Neural crest cell (in vitro differentiated cells): ENCODE measurements around the gene ESPL1. TPM values are rescaled to one million over a fixed set of nuclear protein-coding genes. Genes with fewer than 3 reads are reported as not detected.
A peak's percentile ranks its signal among the peaks of the same experiment; 100 is the strongest.

Source experiments
- DNase-seq: peaks from one replicate; pipeline ENCODE4 v3.0.0; 2021; ENCODE audit warnings: low read depth, mixed read lengths, low spot score
- H3K27ac Mint-ChIP-seq: one replicate; pipeline ENCODE4 v1.8.0; 2021; ENCODE audit warnings: mild to moderate bottlenecking, mixed read lengths; ENCODE audit not compliant: unreplicated experiment
- H3K27me3 Mint-ChIP-seq: 2 replicates; pipeline ENCODE4 v1.8.0; 2021; ENCODE audit warnings: low read depth, mild to moderate bottlenecking, mixed read lengths
- H3K36me3 Mint-ChIP-seq: 2 replicates; pipeline ENCODE4 v1.8.0; 2021; ENCODE audit warnings: low read depth, mild to moderate bottlenecking, mixed read lengths
- H3K4me1 Mint-ChIP-seq: 2 replicates; pipeline ENCODE4 v1.8.0; 2021; ENCODE audit warnings: mixed read lengths
- H3K4me3 Mint-ChIP-seq: one replicate; pipeline ENCODE4 v1.8.0; 2021; ENCODE audit warnings: mild to moderate bottlenecking, mixed read lengths
- H3K9me3 Mint-ChIP-seq: 2 replicates; pipeline ENCODE4 v1.8.0; 2021; ENCODE audit warnings: mixed read lengths
- CTCF ChIP-seq: fragments of 200-600 bp; sonication (generic); conservative IDR thresholded peaks from 2 replicates; pipeline ENCODE4 v1.5.0; 2021; ENCODE audit warnings: antibody characterized with exemption, mild to moderate bottlenecking
- total RNA-seq: library from RNA; stranded (reverse); gene quantifications from 2 replicates; pipeline ENCODE4 v1.2.1, GENCODE V29; 2021

Gene ESPL1
- total RNA-seq, 1 donor from 2014 or later, result 65.8 TPM

- no peak for TF ChIP-seq CTCF
- Mint-ChIP-seq H3K4me3 (peak overlapping the region; percentile 11), H3K4me1 (peaks cover 57% of the 10 kb centered on the region), H3K36me3 (no peaks in the 10 kb centered on the region), H3K27ac (peak overlapping the region; percentile 44), H3K9me3 (no peaks in the 10 kb centered on the region), H3K27me3 (peaks cover 62% of the 10 kb centered on the region)
- no peak for DNase-seq
These were observed 38.6 kb upstream of the ESPL1 start for GRCh38 chr12:53229454-53229853.

- peaks cover 56% of the 10 kb centered on the region for H3K27me3 Mint-ChIP-seq
- H3K27ac Mint-ChIP-seq, result peak overlapping the region; percentile 44
- peaks cover 52% of the 10 kb centered on the region for H3K4me1 Mint-ChIP-seq
- peak overlapping the region; percentile 65 for H3K4me3 Mint-ChIP-seq
- TF ChIP-seq CTCF, result no peak
- DNase-seq, result no peak
- no peaks in the 10 kb centered on the region for H3K36me3 Mint-ChIP-seq
- H3K9me3 Mint-ChIP-seq, result no peaks in the 10 kb centered on the region
These were observed 37.8 kb upstream of the ESPL1 start for GRCh38 chr12:53230108-53230845.

- Mint-ChIP-seq H3K9me3 (no peaks in the 10 kb centered on the region), H3K27ac (no peak overlapping the region), H3K36me3 (no peaks in the 10 kb centered on the region), H3K4me3 (peak overlapping the region; percentile 64), H3K4me1 (peaks cover 44% of the 10 kb centered on the region), H3K27me3 (peaks cover 56% of the 10 kb centered on the region)
- no peak for DNase-seq
- TF ChIP-seq CTCF, result no peak
These were observed 36.5 kb upstream of the ESPL1 start for GRCh38 chr12:53231671-53231920.

- DNase-seq, result no peak
- H3K27me3 Mint-ChIP-seq, result peaks cover 58% of the 10 kb centered on the region
- H3K4me3 Mint-ChIP-seq, result peak within 1 kb of the TSS; percentile 75
- no peaks in the 10 kb centered on the region for H3K36me3 Mint-ChIP-seq
- TF ChIP-seq CTCF, result no peak
- peaks cover 41% of the 10 kb centered on the region for H3K4me1 Mint-ChIP-seq
- no peak within 1 kb of the TSS for H3K27ac Mint-ChIP-seq
- no peaks in the 10 kb centered on the region for H3K9me3 Mint-ChIP-seq
These were observed 36.0 kb upstream of the ESPL1 start, which contains the start of gene RARG for GRCh38 chr12:53231921-53232645. Gene RARG (minus strand): TSS chr12:53232209. CDS start chr12:53227545, 4,664 bp downstream.

GRCh38 chr12:53232646-53233461 is 35.2 kb upstream of the ESPL1 start:
- H3K4me1 Mint-ChIP-seq, result peaks cover 39% of the 10 kb centered on the region
- peaks cover 58% of the 10 kb centered on the region for H3K27me3 Mint-ChIP-seq
- DNase-seq, result no peak
- H3K4me3 Mint-ChIP-seq, result peak overlapping the region; percentile 75
- TF ChIP-seq CTCF, result no peak
- H3K27ac Mint-ChIP-seq, result no peak overlapping the region
- no peaks in the 10 kb centered on the region for H3K9me3 Mint-ChIP-seq
- no peaks in the 10 kb centered on the region for H3K36me3 Mint-ChIP-seq
